ENCODE results near the gene TCERG1L. TPM values are rescaled to one million over a fixed set of nuclear protein-coding genes. Genes with fewer than 3 reads are reported as not detected.

TCERG1L gene
- total RNA-seq, 1 donor from 2014 or later: not detected

DNA sequence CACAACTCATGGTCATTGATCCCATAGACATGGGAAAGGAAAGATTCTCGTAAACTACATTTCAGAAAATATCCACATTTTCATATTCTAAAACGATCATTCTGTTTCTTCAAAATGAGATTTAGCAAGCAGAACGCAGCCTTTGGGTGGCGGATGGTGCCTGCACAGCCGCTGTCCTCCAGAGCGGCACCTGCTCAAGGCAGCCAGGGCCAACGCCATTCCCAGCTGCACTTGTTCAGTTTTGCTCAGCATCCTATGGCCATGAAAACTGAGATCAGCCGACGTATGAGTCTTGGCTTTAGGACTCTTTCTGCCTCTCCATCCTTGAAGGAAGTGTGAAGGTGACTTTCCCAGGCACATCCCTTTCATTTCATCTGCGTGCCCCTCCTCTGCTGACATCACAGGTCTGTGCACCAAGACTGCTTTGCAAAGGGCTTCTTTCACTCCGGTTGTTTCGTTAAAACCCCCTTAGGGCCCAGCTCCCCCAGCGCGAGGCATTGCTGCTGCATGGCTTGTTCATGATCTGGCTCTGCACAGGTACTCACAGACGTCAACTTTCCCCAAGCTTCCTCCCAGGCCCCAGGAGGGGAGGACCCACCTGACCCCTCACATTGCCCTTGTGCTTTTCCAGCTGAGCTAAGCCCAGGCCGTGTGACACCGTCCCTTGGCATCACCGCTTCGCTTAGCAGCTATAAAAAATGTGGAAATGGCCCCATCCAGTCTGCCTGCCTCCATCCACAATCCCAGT lies 37.2 kb downstream of the TCERG1L start:
- Histone ChIP-seq H3K36me3 (no peaks in the 10 kb centered on the region), H3K4me1 (no peaks in the 10 kb centered on the region), H3K4me3 (no peak overlapping the region), H3K27ac (no peak overlapping the region), H3K27me3 (no peaks in the 10 kb centered on the region), H3K9me3 (no peaks in the 10 kb centered on the region)
- ATAC-seq (no peak), DNase-seq (no peak)
- intact Hi-C loops (cut with DNase I): no loop called here
- TF ChIP-seq CTCF (IDR thresholded peaks at IDR 0.05): no peak

DNA sequence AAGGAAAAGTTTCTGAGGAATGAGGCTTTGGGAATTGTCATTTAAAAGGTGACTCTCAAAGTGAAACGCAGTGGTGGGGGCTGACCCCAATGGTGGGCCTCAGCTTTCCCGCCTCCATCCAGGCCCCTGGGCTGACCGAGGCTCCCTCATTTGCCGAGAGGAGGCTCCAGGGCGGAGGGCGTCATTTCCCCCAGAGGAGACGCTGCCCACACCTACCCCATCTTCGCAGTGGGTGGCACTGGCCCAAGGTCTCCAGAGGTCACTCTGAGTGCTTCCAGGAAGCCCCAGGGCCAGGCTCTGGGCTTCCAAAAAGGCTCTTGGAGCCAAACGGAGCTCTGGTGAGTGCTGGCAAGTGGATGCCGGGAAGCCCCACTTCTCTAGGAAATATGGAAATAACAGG lies 38.0 kb downstream of the TCERG1L start:
- H3K4me3 ChIP-seq: no peak overlapping the region
- DNase-seq: no peak
- H3K9me3 ChIP-seq: no peaks in the 10 kb centered on the region
- no peak for ATAC-seq
- no peak overlapping the region for H3K27ac ChIP-seq
- H3K4me1 ChIP-seq: no peaks in the 10 kb centered on the region
- intact Hi-C loops (cut with DNase I): no loop called here
- no peaks in the 10 kb centered on the region for H3K36me3 ChIP-seq
- H3K27me3 ChIP-seq: no peaks in the 10 kb centered on the region
- TF ChIP-seq CTCF (IDR thresholded peaks at IDR 0.05): no peak

GRCh38 chr10:131272897-131273451 lies 38.5 kb downstream of the TCERG1L start:
- Histone ChIP-seq H3K4me3 (no peak overlapping the region), H3K27me3 (no peaks in the 10 kb centered on the region), H3K9me3 (no peaks in the 10 kb centered on the region), H3K36me3 (no peaks in the 10 kb centered on the region), H3K27ac (no peak overlapping the region), H3K4me1 (no peaks in the 10 kb centered on the region)
- no peak for ATAC-seq
- no peak for DNase-seq
- intact Hi-C loops (cut with DNase I): no loop called here
- no peak for TF ChIP-seq CTCF (IDR thresholded peaks at IDR 0.05)

DNA sequence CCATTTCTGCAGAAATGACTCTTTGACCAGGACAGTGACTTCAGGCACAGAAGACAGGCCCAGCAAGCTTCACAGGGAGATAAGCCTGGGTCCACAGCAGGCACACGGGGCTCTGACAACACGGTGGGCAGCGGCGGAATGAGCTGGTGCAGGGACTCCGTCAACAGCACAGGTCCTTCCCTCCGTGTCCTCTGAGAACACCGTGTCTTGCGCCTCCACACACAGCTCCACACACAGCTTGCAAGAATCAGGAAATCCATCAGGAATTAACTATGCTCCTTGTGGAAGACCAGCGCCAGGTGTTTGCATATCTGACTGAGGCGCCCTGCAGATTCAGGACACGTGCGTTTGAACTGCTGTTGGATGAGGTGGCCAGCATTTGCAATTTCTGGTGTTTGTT lies 39.6 kb downstream of the TCERG1L start:
- Histone ChIP-seq H3K4me3 (no peak overlapping the region), H3K27me3 (no peaks in the 10 kb centered on the region), H3K27ac (no peak overlapping the region), H3K9me3 (no peaks in the 10 kb centered on the region), H3K4me1 (no peaks in the 10 kb centered on the region), H3K36me3 (no peaks in the 10 kb centered on the region)
- ATAC-seq (no peak), DNase-seq (no peak)
- intact Hi-C loops (cut with DNase I): no loop called here
- TF ChIP-seq CTCF (IDR thresholded peaks at IDR 0.05): no peak

- intact Hi-C loops (cut with DNase I): no loop called here
Measured at GRCh38 chr10:131271195-131271880, 40.2 kb downstream of the TCERG1L start.

More at GRCh38 chr10:131271195-131271880, 40.2 kb downstream of the TCERG1L start:
- Histone ChIP-seq H3K4me3 (no peak overlapping the region), H3K9me3 (no peaks in the 10 kb centered on the region), H3K4me1 (no peaks in the 10 kb centered on the region), H3K27ac (no peak overlapping the region), H3K27me3 (no peaks in the 10 kb centered on the region), H3K36me3 (no peaks in the 10 kb centered on the region)
- ATAC-seq (no peak), DNase-seq (no peak)
- TF ChIP-seq CTCF (IDR thresholded peaks at IDR 0.05): no peak

All from upper lobe of right lung (tissue), 1 donor.